22Rv1 (cell line): Measurements from ENCODE around the gene TMEM229A.

ENCODE experiments used
- CTCF ChIP-seq: fragments of 450-650 bp; IDR thresholded peaks from 2 replicates; pipeline ENCODE4 v1.5.1; 2017; ENCODE audit warnings: mild to moderate bottlenecking
- ZFX ChIP-seq: fragments of 450-650 bp; IDR thresholded peaks from 2 replicates; pipeline ENCODE4 v1.6.1; 2017; ENCODE audit warnings: antibody characterized with exemption, borderline replicate concordance

DNA sequence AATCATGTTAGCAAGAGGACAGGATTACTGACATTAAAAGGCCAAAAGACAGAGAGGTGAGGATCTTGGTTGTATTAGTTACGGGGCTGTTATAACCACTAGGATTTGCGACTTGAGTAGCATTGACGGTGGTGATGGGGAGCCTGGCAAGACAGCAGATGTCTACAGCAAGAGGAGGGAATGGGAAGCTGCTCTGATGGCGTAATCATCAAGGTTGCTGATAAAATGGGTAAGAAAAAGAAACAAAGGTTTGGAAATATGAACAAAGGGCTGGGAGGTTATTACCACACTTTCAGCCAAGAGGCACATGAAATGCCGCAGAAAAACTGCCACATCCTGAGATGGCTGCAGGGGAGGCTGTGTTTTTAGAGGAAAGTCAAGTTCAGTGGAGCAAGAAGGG is 33.9 kb downstream of the TMEM229A start:
- no peak for TF ChIP-seq CTCF
- TF ChIP-seq ZFX = no peak
